Aorta (tissue), 5 donors: ENCODE results near the gene DUSP16. TPM values are rescaled to one million over a fixed set of nuclear protein-coding genes. Genes with fewer than 3 reads are reported as not detected.
"Not testable (repeated sequence)": the region's sequence is repeated elsewhere in the genome, so short reads cannot be mapped to it uniquely, and the experiment has no call there.

Source experiments
- ATAC-seq: fragments of 200-7000 bp; cut with Tn5 transposase; one replicate; pipeline ENCODE4 v1.9.1; 2022; ENCODE audit warnings: moderate library complexity; ENCODE audit not compliant: low FRiP score
- DNase-seq, 2 donors: peaks; one replicate each; pipeline ENCODE4 v3.0.0-alpha.2; 2020
- H3K27ac ChIP-seq, 2 donors: one replicate each; pipeline ENCODE4 v1.5.1; 2013; ENCODE audit warnings: low read length in 2 of 2, mild to moderate bottlenecking in 2 of 2, moderate library complexity in 2 of 2, control low read depth in 1 of 2, inconsistent platforms in 1 of 2, low read depth in 1 of 2
- H3K27me3 ChIP-seq, 2 donors: one replicate each; pipeline ENCODE4 v1.6.1; 2013; ENCODE audit warnings: control low read depth in 1 of 2, low read length in 1 of 2, mild to moderate bottlenecking in 1 of 2, moderate library complexity in 1 of 2; ENCODE audit not compliant: insufficient read depth in 2 of 2, control insufficient read depth in 1 of 2
- H3K36me3 ChIP-seq, 2 donors: one replicate each; pipeline ENCODE4 v1.6.1; 2013; ENCODE audit warnings: control low read depth in 1 of 2, low read length in 1 of 2, mild to moderate bottlenecking in 1 of 2; ENCODE audit not compliant: insufficient read depth in 2 of 2, control insufficient read depth in 1 of 2
- H3K4me1 ChIP-seq, 2 donors: one replicate each; pipeline ENCODE4 v1.6.1; 2013; ENCODE audit warnings: low read length in 2 of 2, control low read depth in 1 of 2, mild to moderate bottlenecking in 1 of 2, moderate library complexity in 1 of 2; ENCODE audit not compliant: insufficient read depth in 2 of 2, control insufficient read depth in 1 of 2
- H3K4me3 ChIP-seq, 2 donors: one replicate each; pipeline ENCODE4 v1.5.1; 2013; ENCODE audit warnings: low read length in 2 of 2, control low read depth in 1 of 2, mild to moderate bottlenecking in 1 of 2
- H3K9me3 ChIP-seq: one replicate; pipeline ENCODE4 v1.6.1; 2013; ENCODE audit warnings: mild to moderate bottlenecking, low read length; ENCODE audit not compliant: control insufficient read depth
- WGBS, 2 donors: extraction: QIAGEN DNeasy Blood & Tissue Kit; methylation state at CpG; one replicate each; pipeline ENCODE4 v1.1.7; 2013; 5-methylcytosine and 5-hydroxymethylcytosine counted together
- intact Hi-C, 2 donors: fragments of 100-400 bp; cut with DNase I; formaldehyde crosslinking; loops; one replicate each; pipeline versions ENCODE4 v1.14.2 to v1.15.0; 2022
- polyA plus RNA-seq, 2 donors: library from polyadenylated mRNA; stranded (reverse); fragments of 200-250 nt; gene quantifications; one replicate each; pipeline ENCODE4 v1.2.3, GENCODE V29; 2013
- total RNA-seq, 2 donors: library from RNA; stranded (reverse); fragmentation: NEBNext Ultra II Directional; extraction: Animal tissue kit (Norgen Biotek cat#: 25700); gene quantifications; one replicate each; pipeline ENCODE4 v1.2.1, GENCODE V29; 2021
- donor health status: healthy with polysubstance abuse.
- donor health status: Bipolar disorder and iron deficiency.
- donor health status: DM: no; HTN: no; CAD: no.
- donor health status: DM: no; HTN: no; CAD: no.
- donor health status: DM: yes; HTN: yes; CAD: no.

DUSP16 gene
- total and polyA plus RNA-seq, 4 donors: 3.1 to 27.4 (median 17.6) TPM

GRCh38 chr12:12480074-12480473, 82.6 kb downstream of the DUSP16 start:
- Histone ChIP-seq H3K27ac (no peak overlapping the region), H3K4me3 (no peak overlapping the region), H3K9me3 (no peaks in the 10 kb centered on the region), H3K36me3 (peaks cover 0 to 7% of the 10 kb centered on the region in 2 donors), H3K27me3 (no peaks in the 10 kb centered on the region), H3K4me1 (no peaks in the 10 kb centered on the region)
- intact Hi-C loops: no loop called here
- ATAC-seq (no peak), DNase-seq (no peak)
- WGBS, 2 donors: 98 to 99% methylated on average over 5 of the region's 5 CpGs

- Histone ChIP-seq H3K4me3 (no peak overlapping the region), H3K27ac (no peak overlapping the region), H3K9me3 (no peaks in the 10 kb centered on the region), H3K27me3 (no peaks in the 10 kb centered on the region), H3K4me1 (no peaks in the 10 kb centered on the region), H3K36me3 (peaks cover 0 to 5% of the 10 kb centered on the region in 2 donors)
- ATAC-seq (no peak), DNase-seq (no peak)
- WGBS, 2 donors: 94 to 96% methylated on average over 14 of the region's 14 CpGs
- intact Hi-C loops: no loop called here
These were observed 85.2 kb downstream of the DUSP16 start for GRCh38 chr12:12477532-12477890.

GRCh38 chr12:12476857-12477531, 85.7 kb downstream of the DUSP16 start:
- intact Hi-C loops: no loop called here
- Histone ChIP-seq H3K4me3 (no peak overlapping the region), H3K36me3 (peaks cover 0 to 5% of the 10 kb centered on the region in 2 donors), H3K27ac (no peak overlapping the region), H3K27me3 (no peaks in the 10 kb centered on the region), H3K4me1 (no peaks in the 10 kb centered on the region), H3K9me3 (no peaks in the 10 kb centered on the region)
- 89 to 92% methylated on average over 21 of the region's 21 CpGs for WGBS, 2 donors
- DNase-seq (no peak), ATAC-seq (no peak)

- Histone ChIP-seq H3K27ac (no peak overlapping the region), H3K27me3 (no peaks in the 10 kb centered on the region), H3K9me3 (no peaks in the 10 kb centered on the region), H3K4me1 (no peaks in the 10 kb centered on the region), H3K36me3 (peaks cover 0 to 5% of the 10 kb centered on the region in 2 donors), H3K4me3 (no peak overlapping the region)
- intact Hi-C loops: no loop called here
- DNase-seq (no peak), ATAC-seq (no peak)
- WGBS, 2 donors: 89 to 91% methylated on average over 15 of the region's 15 CpGs
These were observed 87.5 kb downstream of the DUSP16 start for GRCh38 chr12:12474931-12475795.

- Histone ChIP-seq H3K27ac (no peak overlapping the region), H3K4me3 (no peak overlapping the region), H3K27me3 (no peaks in the 10 kb centered on the region), H3K9me3 (no peaks in the 10 kb centered on the region), H3K36me3 (peaks cover 0 to 5% of the 10 kb centered on the region in 2 donors), H3K4me1 (no peaks in the 10 kb centered on the region)
- no peak for ATAC-seq
- DNase-seq: no peak
- intact Hi-C loops: no loop called here
- WGBS, 2 donors: 81 to 85% methylated on average over 8 of the region's 8 CpGs
These were observed 88.2 kb downstream of the DUSP16 start for GRCh38 chr12:12474471-12474928.

- intact Hi-C loops: no loop called here
- H3K4me3 ChIP-seq: no peak overlapping the region
- peaks cover 0 to 5% of the 10 kb centered on the region in 2 donors for H3K36me3 ChIP-seq
- H3K4me1 ChIP-seq: no peaks in the 10 kb centered on the region
- ATAC-seq (no peak), DNase-seq (no peak)
- H3K27me3 ChIP-seq: no peaks in the 10 kb centered on the region
- WGBS, 2 donors: 90 to 96% methylated on average over 4 of the region's 4 CpGs
- H3K27ac ChIP-seq: no peak overlapping the region
- H3K9me3 ChIP-seq: no peaks in the 10 kb centered on the region
These were observed 89.4 kb downstream of the DUSP16 start for GRCh38 chr12:12473223-12473622.

GRCh38 chr12:12471982-12472961, 90.4 kb downstream of the DUSP16 start:
- H3K36me3 ChIP-seq, H3K27me3 ChIP-seq, DNase-seq, H3K27ac ChIP-seq, intact Hi-C loops, ATAC-seq, H3K4me3 ChIP-seq, H3K4me1 ChIP-seq, H3K9me3 ChIP-seq: not testable (repeated sequence)
- WGBS, 2 donors: 84 to 91% methylated on average over 28 to 37 of the region's 37 CpGs

- peaks cover 0 to 1% of the 10 kb centered on the region in 2 donors for H3K36me3 ChIP-seq
- ATAC-seq (no peak), DNase-seq (no peak)
- intact Hi-C loops: no loop called here
- no peaks in the 10 kb centered on the region for H3K27me3 ChIP-seq
- no peaks in the 10 kb centered on the region for H3K9me3 ChIP-seq
- H3K27ac ChIP-seq: no peak overlapping the region
- no peaks in the 10 kb centered on the region for H3K4me1 ChIP-seq
- WGBS, 2 donors: 85% methylated on average over 7 of the region's 7 CpGs
- H3K4me3 ChIP-seq: no peak overlapping the region
These were observed 91.8 kb downstream of the DUSP16 start for GRCh38 chr12:12470751-12471306.
